Measurements from ENCODE around the gene FLII.

Gene FLII

GRCh38 chr17:18213666-18214270 is 44.8 kb downstream of the FLII start:
- DNase-seq = no peak

GRCh38 chr17:18208092-18208491 is 50.4 kb downstream of the FLII start:
- no peak for DNase-seq

- no peak for DNase-seq
Observed at GRCh38 chr17:18206962-18207361, 51.6 kb downstream of the FLII start.

GRCh38 chr17:18205861-18206260 is 52.7 kb downstream of the FLII start:
- DNase-seq = no peak

- DNase-seq = no peak
Observed at GRCh38 chr17:18203308-18203707, 55.2 kb downstream of the FLII start.

- DNase-seq = no peak
Observed at GRCh38 chr17:18201108-18201507, 57.4 kb downstream of the FLII start.

GRCh38 chr17:18198530-18198929 is 60.0 kb downstream of the FLII start:
- no peak for DNase-seq

- DNase-seq = no peak
Observed at GRCh38 chr17:18197535-18198194, 60.9 kb downstream of the FLII start.

GRCh38 chr17:18195246-18195645 is 63.3 kb downstream of the FLII start:
- DNase-seq = no peak

Data from Kasumi-1 (cell line).